ENCODE results near the gene IGF2BP2. TPM values are rescaled to one million over a fixed set of nuclear protein-coding genes. Genes with fewer than 3 reads are reported as not detected.

The IGF2BP2 gene
- total RNA-seq, 1 donor from 2014 or later: 147 TPM

- no peak overlapping the region for H3K9ac ChIP-seq
- peaks cover 6% of the 10 kb centered on the region for H3K9me3 ChIP-seq (ENCODE audit: low read depth)
- H4K20me1 ChIP-seq (ENCODE audit: low read depth): no peaks in the 10 kb centered on the region
- no peaks in the 10 kb centered on the region for H3K4me1 ChIP-seq
- no peaks in the 10 kb centered on the region for H3K79me2 ChIP-seq (ENCODE audit: low read depth)
- no peaks in the 10 kb centered on the region for H3K36me3 ChIP-seq
- H3K4me3 ChIP-seq: no peak overlapping the region
- peaks cover 9% of the 10 kb centered on the region for H3K4me1 Mint-ChIP-seq
- no peak for TF ChIP-seq CTCF (IDR thresholded peaks at IDR 0.05)
- H2AFZ ChIP-seq (replicated peaks): no peak overlapping the region
- H3K9me3 Mint-ChIP-seq: peaks cover 10% of the 10 kb centered on the region
- no peaks in the 10 kb centered on the region for H3F3A ChIP-seq (ENCODE audit: low read depth)
- no peak overlapping the region for H3K4me3 Mint-ChIP-seq
- no peak for DNase-seq (ENCODE audit: low spot score)
- H3K27me3 ChIP-seq: no peaks in the 10 kb centered on the region
- H3K4me2 ChIP-seq: no peak overlapping the region
- no peak overlapping the region for H3K27ac Mint-ChIP-seq
- peaks cover 10% of the 10 kb centered on the region for H3K27me3 Mint-ChIP-seq (ENCODE audit: insufficient read depth, low read depth)
- H3K36me3 Mint-ChIP-seq: no peaks in the 10 kb centered on the region
- no peak overlapping the region for H3K27ac ChIP-seq
Measured at GRCh38 chr3:185851959-185852358, 27.1 kb upstream of the IGF2BP2 start.

GRCh38 chr3:185851046-185851445 is 26.2 kb upstream of the IGF2BP2 start:
- Histone ChIP-seq H3K27me3 (no peaks in the 10 kb centered on the region), H3K4me2 (no peak overlapping the region), H3K36me3 (no peaks in the 10 kb centered on the region), H3K9me3 (ENCODE audit: low read depth) (no peaks in the 10 kb centered on the region), H3K4me3 (no peak overlapping the region), H2AFZ (replicated peaks) (no peak overlapping the region), H3F3A (ENCODE audit: low read depth) (no peaks in the 10 kb centered on the region), H3K9ac (no peak overlapping the region), H3K27ac (no peak overlapping the region), H3K79me2 (ENCODE audit: low read depth) (no peaks in the 10 kb centered on the region), H3K4me1 (no peaks in the 10 kb centered on the region), H4K20me1 (ENCODE audit: low read depth) (no peaks in the 10 kb centered on the region)
- peaks cover 10% of the 10 kb centered on the region for H3K27me3 Mint-ChIP-seq (ENCODE audit: insufficient read depth, low read depth)
- H3K36me3 Mint-ChIP-seq: no peaks in the 10 kb centered on the region
- H3K4me3 Mint-ChIP-seq: no peak overlapping the region
- peaks cover 9% of the 10 kb centered on the region for H3K4me1 Mint-ChIP-seq
- TF ChIP-seq EZH2phosphoT487 (IDR thresholded peaks at IDR 0.05): no peak
- H3K9me3 Mint-ChIP-seq: peaks cover 2% of the 10 kb centered on the region
- DNase-seq (ENCODE audit: low spot score): no peak
- H3K27ac Mint-ChIP-seq: no peak overlapping the region

- no peaks in the 10 kb centered on the region for H3F3A ChIP-seq (ENCODE audit: low read depth)
- H3K27me3 ChIP-seq: no peaks in the 10 kb centered on the region
- H3K9ac ChIP-seq: no peak overlapping the region
- H3K27me3 Mint-ChIP-seq (ENCODE audit: insufficient read depth, low read depth): peaks cover 10% of the 10 kb centered on the region
- no peak overlapping the region for H2AFZ ChIP-seq (replicated peaks)
- H3K4me2 ChIP-seq: no peak overlapping the region
- H3K4me3 ChIP-seq: no peak overlapping the region
- peak overlapping the region; percentile 94 for H3K27ac Mint-ChIP-seq
- H3K9me3 ChIP-seq (ENCODE audit: low read depth): no peaks in the 10 kb centered on the region
- no peaks in the 10 kb centered on the region for H3K36me3 Mint-ChIP-seq
- H3K79me2 ChIP-seq (ENCODE audit: low read depth): no peaks in the 10 kb centered on the region
- no peaks in the 10 kb centered on the region for H4K20me1 ChIP-seq (ENCODE audit: low read depth)
- no peaks in the 10 kb centered on the region for H3K36me3 ChIP-seq
- H3K9me3 Mint-ChIP-seq: no peaks in the 10 kb centered on the region
- H3K4me1 Mint-ChIP-seq: peaks cover 13% of the 10 kb centered on the region
- H3K4me1 ChIP-seq: no peaks in the 10 kb centered on the region
- TF ChIP-seq CTCF (IDR thresholded peaks at IDR 0.05): no peak
- no peak for TF ChIP-seq EZH2 (IDR thresholded peaks at IDR 0.05)
- no peak for TF ChIP-seq EZH2phosphoT487 (IDR thresholded peaks at IDR 0.05)
- no peak overlapping the region for H3K4me3 Mint-ChIP-seq
- DNase-seq (ENCODE audit: low spot score): no peak
- no peak overlapping the region for H3K27ac ChIP-seq
Measured at GRCh38 chr3:185847506-185847905, 22.7 kb upstream of the IGF2BP2 start.

- Histone ChIP-seq H3K79me2 (ENCODE audit: low read depth) (no peaks in the 10 kb centered on the region), H3K4me1 (no peaks in the 10 kb centered on the region), H3K9me3 (ENCODE audit: low read depth) (no peaks in the 10 kb centered on the region), H3F3A (ENCODE audit: low read depth) (no peaks in the 10 kb centered on the region), H2AFZ (replicated peaks) (no peak overlapping the region), H3K27ac (no peak overlapping the region), H4K20me1 (ENCODE audit: low read depth) (no peaks in the 10 kb centered on the region), H3K4me2 (no peak overlapping the region), H3K27me3 (no peaks in the 10 kb centered on the region), H3K36me3 (no peaks in the 10 kb centered on the region), H3K4me3 (no peak overlapping the region), H3K9ac (no peak overlapping the region)
- Mint-ChIP-seq H3K9me3 (no peaks in the 10 kb centered on the region), H3K27ac (no peak overlapping the region), H3K36me3 (no peaks in the 10 kb centered on the region), H3K4me1 (peaks cover 13% of the 10 kb centered on the region), H3K27me3 (ENCODE audit: insufficient read depth, low read depth) (peaks cover 11% of the 10 kb centered on the region), H3K4me3 (no peak overlapping the region)
- DNase-seq (ENCODE audit: low spot score): no peak
- TF ChIP-seq EZH2phosphoT487 (IDR thresholded peaks at IDR 0.05): no peak
- no peak for TF ChIP-seq EZH2 (IDR thresholded peaks at IDR 0.05)
- TF ChIP-seq CTCF (IDR thresholded peaks at IDR 0.05): no peak
Measured at GRCh38 chr3:185846037-185846436, 21.2 kb upstream of the IGF2BP2 start.
